Keratinocyte (primary cell): ENCODE measurements around the gene HDGFL1. TPM values are rescaled to one million over a fixed set of nuclear protein-coding genes. Genes with fewer than 3 reads are reported as not detected.

Experiments used
- DNase-seq: peaks from one replicate; pipeline ENCODE4 v3.0.0-alpha.2; 2011; ENCODE audit warnings: low read depth, missing footprints, low spot score
- FAIRE-seq: peaks from 2 replicates; lab custom pipeline; 2011; peaks lifted over from hg19 to GRCh38; lab: Jason Lieb, UNC
- H2AFZ ChIP-seq: 2 replicates; pipeline ENCODE4 v1.6.0; 2012; ENCODE audit warnings: low read length, control low read depth, inconsistent platforms; ENCODE audit not compliant: control insufficient read depth
- H3K27ac ChIP-seq: 2 replicates; pipeline ENCODE4 v1.5.1; 2011; ENCODE audit warnings: low read length; ENCODE audit not compliant: control insufficient read depth, insufficient read depth
- H3K27me3 ChIP-seq: 3 replicates; pipeline ENCODE4 v1.6.0; 2011; ENCODE audit warnings: low read length; ENCODE audit not compliant: control insufficient read depth, insufficient read depth; ENCODE audit errors: extremely low read depth
- H3K36me3 ChIP-seq, 2 experiments: 2 replicates in 1 of 2; 3 replicates in 1 of 2; pipeline ENCODE4 v1.5.1; 2011; ENCODE audit warnings: low read length in 2 of 2, mild to moderate bottlenecking in 1 of 2; ENCODE audit not compliant: control insufficient read depth in 2 of 2, insufficient read depth in 2 of 2; ENCODE audit errors: extremely low read depth in 1 of 2
- H3K4me1 ChIP-seq: 3 replicates; pipeline ENCODE4 v1.5.1; 2011; ENCODE audit warnings: low read length; ENCODE audit not compliant: control insufficient read depth, insufficient read depth; ENCODE audit errors: extremely low read depth
- H3K4me2 ChIP-seq: 3 replicates; pipeline ENCODE4 v1.6.0; 2011; ENCODE audit warnings: low read depth, low read length; ENCODE audit not compliant: control insufficient read depth, insufficient read depth; ENCODE audit errors: extremely low read depth
- H3K4me3 ChIP-seq, 3 experiments: fragments of 200-600 bp in 1 of 3; sonication (generic) in 1 of 3; 2 replicates in 2 of 3; 3 replicates in 1 of 3; pipeline ENCODE4 v1.5.1; 2011 to 2016; ENCODE audit warnings: low read length in 3 of 3, mild to moderate bottlenecking in 3 of 3, control low read depth in 2 of 3, inconsistent platforms in 1 of 3, low read depth in 1 of 3, mixed read lengths in 1 of 3, mixed run types in 1 of 3, moderate library complexity in 1 of 3; ENCODE audit not compliant: control insufficient read depth in 2 of 3, insufficient read depth in 2 of 3; ENCODE audit errors: extremely low read depth in 1 of 3
- H3K79me2 ChIP-seq: 2 replicates; pipeline ENCODE4 v1.6.0; 2012; ENCODE audit warnings: low read length; ENCODE audit not compliant: control insufficient read depth, insufficient read depth
- H3K9ac ChIP-seq: 3 replicates; pipeline ENCODE4 v1.6.0; 2011; ENCODE audit warnings: low read length; ENCODE audit not compliant: control insufficient read depth, insufficient read depth; ENCODE audit errors: extremely low read depth
- H3K9me1 ChIP-seq: 3 replicates; pipeline ENCODE4 v1.6.0; 2011; ENCODE audit warnings: low read length; ENCODE audit not compliant: control insufficient read depth, insufficient read depth; ENCODE audit errors: extremely low read depth
- H3K9me3 ChIP-seq: 2 replicates; pipeline ENCODE4 v1.5.1; 2012; ENCODE audit warnings: low read depth, low read length; ENCODE audit not compliant: control insufficient read depth
- H4K20me1 ChIP-seq: 3 replicates; pipeline ENCODE4 v1.6.0; 2011; ENCODE audit warnings: low read length; ENCODE audit not compliant: control insufficient read depth, insufficient read depth; ENCODE audit errors: extremely low read depth
- CTCF ChIP-seq, 3 experiments: IDR thresholded peaks in 1 of 3; conservative IDR thresholded peaks in 1 of 3; optimal IDR thresholded peaks in 1 of 3; 2 replicates in 2 of 3; 3 replicates in 1 of 3; pipeline versions ENCODE3 to v1.5.1; 2011; ENCODE audit warnings: low read length in 3 of 3, mild to moderate bottlenecking in 3 of 3, moderate library complexity in 2 of 3, control low read depth in 1 of 3, inconsistent platforms in 1 of 3; ENCODE audit not compliant: insufficient read depth in 2 of 3; ENCODE audit errors: extremely low read depth in 1 of 3
- EZH2 ChIP-seq: IDR thresholded peaks from one replicate; pipeline ENCODE4 v1.6.1; 2012; ENCODE audit warnings: inconsistent platforms, mild to moderate bottlenecking, low read length, moderate library complexity
- dilution Hi-C: fragments of 300-500 bp; cut with MboI; formaldehyde crosslinking; loops from one replicate; pipeline ENCODE4 v1.7.0; 2020; ENCODE audit warnings: low sequenced_read_pairs; ENCODE audit not compliant: extremely low pct_ligation_motif_present
- polyA plus RNA-seq, 5 experiments: library from polyadenylated mRNA; depleted of rRNA in 3 of 5; stranded (reverse) in 3 of 5; stranded (forward) in 1 of 5; unstranded in 1 of 5; fragments of >200 nt; gene quantifications; 1 replicate in 1 of 5; 2 replicates in 3 of 5; 3 replicates in 1 of 5; pipeline versions ENCODE4 v1.2.1 to v1.2.3, GENCODE V29; 2011 to 2012; ENCODE audit warnings: missing spikeins in 2 of 5, low read depth in 1 of 5, low replicate concordance in 1 of 5

Gene HDGFL1
- polyA plus RNA-seq, 1 donor (not counting 4 experiments of a cell fraction or from before 2014, with no cell fraction given) = not detected

GRCh38 chr6:22583230-22583629, 13.9 kb downstream of the HDGFL1 start:
- Histone ChIP-seq H3K4me1 (no peaks in the 10 kb centered on the region), H3K79me2 (no peaks in the 10 kb centered on the region), H2AFZ (no peak overlapping the region), H3K4me2 (no peak overlapping the region), H3K9me3 (no peaks in the 10 kb centered on the region), H4K20me1 (no peaks in the 10 kb centered on the region), H3K27ac (no peak overlapping the region), H3K9me1 (no peaks in the 10 kb centered on the region), H3K9ac (no peak overlapping the region), H3K27me3 (no peaks in the 10 kb centered on the region), H3K4me3 (no peak overlapping the region), H3K36me3 (no peaks in the 10 kb centered on the region)
- dilution Hi-C loops = no loop called here
- TF ChIP-seq CTCF (optimal IDR thresholded peaks at IDR 0.05 in 1 of 3, IDR thresholded peaks at IDR 0.05 in 1 of 3, conservative IDR thresholded peaks at IDR 0.05 in 1 of 3; ENCODE audit: extremely low read depth in 1 of 3, insufficient read depth in 2 of 3, low read length in 3 of 3) (no peak), EZH2 (no peak)
- FAIRE-seq (no peak), DNase-seq (no peak)

- Histone ChIP-seq H3K79me2 (no peaks in the 10 kb centered on the region), H3K4me1 (no peaks in the 10 kb centered on the region), H3K4me3 (no peak overlapping the region), H3K4me2 (no peak overlapping the region), H4K20me1 (no peaks in the 10 kb centered on the region), H3K36me3 (no peaks in the 10 kb centered on the region), H3K9ac (no peak overlapping the region), H3K9me3 (no peaks in the 10 kb centered on the region), H3K9me1 (no peaks in the 10 kb centered on the region), H3K27ac (no peak overlapping the region), H3K27me3 (no peaks in the 10 kb centered on the region), H2AFZ (no peak overlapping the region)
- TF ChIP-seq CTCF (optimal IDR thresholded peaks at IDR 0.05 in 1 of 3, IDR thresholded peaks at IDR 0.05 in 1 of 3, conservative IDR thresholded peaks at IDR 0.05 in 1 of 3; ENCODE audit: extremely low read depth in 1 of 3, insufficient read depth in 2 of 3, low read length in 3 of 3) (no peak), EZH2 (no peak)
- dilution Hi-C loops = no loop called here
- DNase-seq (no peak), FAIRE-seq (no peak)
Observed at GRCh38 chr6:22583927-22584326, 14.6 kb downstream of the HDGFL1 start.
